H9 (cell line): ENCODE data around the gene GARIN5A. TPM values are rescaled to one million over a fixed set of nuclear protein-coding genes. Genes with fewer than 3 reads are reported as not detected.

Experiments used
- DNase-seq: peaks from one replicate; pipeline ENCODE4 v3.0.0-alpha.2; 2017
- H2AFZ ChIP-seq: one replicate; pipeline ENCODE4 v1.6.1; 2013; ENCODE audit warnings: mild to moderate bottlenecking, low read length, control low read depth, moderate library complexity
- H2AK5ac ChIP-seq: 2 replicates; pipeline ENCODE4 v1.6.1; 2013; ENCODE audit warnings: low read length, control low read depth, mixed read lengths; ENCODE audit not compliant: insufficient read length
- H2BK120ac ChIP-seq: one replicate; pipeline ENCODE4 v1.6.1; 2013; ENCODE audit warnings: low read depth, mild to moderate bottlenecking, low read length, control low read depth, inconsistent platforms; ENCODE audit not compliant: poor library complexity, severe bottlenecking
- H2BK12ac ChIP-seq: 2 replicates; pipeline ENCODE4 v1.6.1; 2013; ENCODE audit warnings: low read length, control low read depth, mixed read lengths, low read depth; ENCODE audit not compliant: insufficient read length
- H2BK15ac ChIP-seq: 2 replicates; pipeline ENCODE4 v1.6.1; 2013; ENCODE audit warnings: low read depth, low read length, control low read depth
- H2BK20ac ChIP-seq: one replicate; pipeline ENCODE4 v1.6.1; 2013; ENCODE audit warnings: low read depth, mild to moderate bottlenecking, low read length, control low read depth, inconsistent platforms; ENCODE audit not compliant: poor library complexity, severe bottlenecking
- H2BK5ac ChIP-seq: 2 replicates; pipeline ENCODE4 v1.6.1; 2013; ENCODE audit warnings: low read length, control low read depth, mixed read lengths; ENCODE audit not compliant: insufficient read length
- H3K14ac ChIP-seq: 2 replicates; pipeline ENCODE4 v1.6.1; 2013; ENCODE audit warnings: low read length, control low read depth; ENCODE audit not compliant: insufficient read depth
- H3K18ac ChIP-seq: 2 replicates; pipeline ENCODE4 v1.6.1; 2013; ENCODE audit warnings: low read depth, mild to moderate bottlenecking, mixed read lengths, low read length, control low read depth; ENCODE audit not compliant: insufficient read length
- H3K23ac ChIP-seq: 2 replicates; pipeline ENCODE4 v1.6.1; 2013; ENCODE audit warnings: low read length, control low read depth, mixed read lengths, low read depth; ENCODE audit not compliant: insufficient read length
- H3K23me2 ChIP-seq: 2 replicates; pipeline ENCODE4 v1.6.1; 2013; ENCODE audit warnings: low read depth, mild to moderate bottlenecking, mixed read lengths, low read length, control low read depth; ENCODE audit not compliant: insufficient read length, poor library complexity, severe bottlenecking
- H3K27ac ChIP-seq: 2 replicates; pipeline ENCODE4 v1.5.1; 2013; ENCODE audit warnings: low read length, control low read depth, mixed read lengths, low read depth; ENCODE audit not compliant: insufficient read length
- H3K27me3 ChIP-seq: 2 replicates; pipeline ENCODE4 v1.6.1; 2013; ENCODE audit warnings: low read length, control low read depth, inconsistent platforms; ENCODE audit not compliant: insufficient read depth
- H3K4ac ChIP-seq: 2 replicates; pipeline ENCODE4 v1.6.1; 2013; ENCODE audit warnings: low read depth, mild to moderate bottlenecking, control low read depth, inconsistent platforms, low read length, moderate library complexity
- H3K4me1 ChIP-seq: 2 replicates; pipeline ENCODE4 v1.6.1; 2013; ENCODE audit warnings: low read length, control low read depth, inconsistent platforms; ENCODE audit not compliant: insufficient read depth
- H3K4me2 ChIP-seq: 2 replicates; pipeline ENCODE4 v1.6.1; 2013; ENCODE audit warnings: low read length, control low read depth, mixed read lengths; ENCODE audit not compliant: insufficient read length, insufficient read depth
- H3K56ac ChIP-seq: 2 replicates; pipeline ENCODE4 v1.6.1; 2013; ENCODE audit warnings: low read depth, mild to moderate bottlenecking, mixed read lengths, low read length, control low read depth; ENCODE audit not compliant: insufficient read length
- H3K79me1 ChIP-seq: 2 replicates; pipeline ENCODE4 v1.6.1; 2013; ENCODE audit warnings: low read depth, mild to moderate bottlenecking, moderate library complexity, low read length, control low read depth, inconsistent platforms; ENCODE audit not compliant: insufficient read depth, poor library complexity, severe bottlenecking
- H3K79me2 ChIP-seq: 2 replicates; pipeline ENCODE4 v1.6.1; 2013; ENCODE audit warnings: low read length, control low read depth, inconsistent platforms; ENCODE audit not compliant: insufficient read depth
- H3K9ac ChIP-seq: 2 replicates; pipeline ENCODE4 v1.6.1; 2013; ENCODE audit warnings: low read length, control low read depth, mixed read lengths; ENCODE audit not compliant: insufficient read length; ENCODE audit errors: extremely low read depth
- H3K9me3 ChIP-seq: one replicate; pipeline ENCODE4 v1.6.1; 2013; ENCODE audit warnings: low read depth, low read length, inconsistent platforms; ENCODE audit not compliant: control insufficient read depth
- H3T11ph ChIP-seq: one replicate; pipeline ENCODE4 v1.6.1; 2013; ENCODE audit warnings: mild to moderate bottlenecking, low read length, control low read depth, inconsistent platforms
- H4K20me1 ChIP-seq: one replicate; pipeline ENCODE4 v1.6.1; 2013; ENCODE audit not compliant: control insufficient read depth, insufficient read length, insufficient read depth
- H4K5ac ChIP-seq: 2 replicates; pipeline ENCODE4 v1.6.1; 2013; ENCODE audit warnings: low read depth, mild to moderate bottlenecking, mixed read lengths, low read length, control low read depth; ENCODE audit not compliant: insufficient read length
- H4K8ac ChIP-seq: replicated peaks from 2 replicates; pipeline ENCODE4 v1.6.1; 2013; ENCODE audit warnings: low read length, control low read depth, mixed read lengths, low read depth; ENCODE audit not compliant: insufficient read length
- H4K91ac ChIP-seq: 2 replicates; pipeline ENCODE4 v1.6.1; 2013; ENCODE audit warnings: low read depth, mild to moderate bottlenecking, moderate library complexity, mixed read lengths, low read length, control low read depth; ENCODE audit not compliant: insufficient read length
- H3K27ac Mint-ChIP-seq, 3 experiments: 2 replicates in 2 of 3; 3 replicates in 1 of 3; pipeline ENCODE4 v1.8.0; 2020 to 2021; ENCODE audit warnings: mixed read lengths in 3 of 3, mild to moderate bottlenecking in 1 of 3, moderate library complexity in 1 of 3
- H3K27me3 Mint-ChIP-seq: 2 replicates; pipeline ENCODE4 v1.8.0; 2021; ENCODE audit warnings: low read depth, mild to moderate bottlenecking, moderate library complexity, mixed read lengths
- H3K36me3 Mint-ChIP-seq, 3 experiments: 2 replicates in 2 of 3; 3 replicates in 1 of 3; pipeline ENCODE4 v1.8.0; 2020 to 2021; ENCODE audit warnings: low read depth in 3 of 3, mixed read lengths in 3 of 3; ENCODE audit not compliant: insufficient read depth in 1 of 3
- H3K4me1 Mint-ChIP-seq, 2 experiments: 2 replicates each; pipeline ENCODE4 v1.8.0; 2020; ENCODE audit warnings: mixed read lengths in 2 of 2
- H3K4me3 Mint-ChIP-seq, 2 experiments: 2 replicates in 1 of 2; 3 replicates in 1 of 2; pipeline ENCODE4 v1.8.0; 2020 to 2021; ENCODE audit warnings: mild to moderate bottlenecking in 2 of 2, mixed read lengths in 2 of 2, moderate library complexity in 1 of 2
- H3K9me3 Mint-ChIP-seq, 2 experiments: 2 replicates in 1 of 2; 3 replicates in 1 of 2; pipeline ENCODE4 v1.8.0; 2020; ENCODE audit warnings: mild to moderate bottlenecking in 2 of 2, mixed read lengths in 2 of 2, moderate library complexity in 1 of 2
- WGBS: extraction: QIAGEN DNeasy Blood & Tissue Kit; methylation state at CpG from one replicate; pipeline ENCODE4 v1.1.7; 2013; ENCODE audit warnings: missing lambda C conversion rate, low lambda C conversion rate, mixed read lengths; ENCODE audit not compliant: insufficient read length; ENCODE audit errors: extremely low coverage; 5-methylcytosine and 5-hydroxymethylcytosine counted together
- total RNA-seq: library from RNA; stranded (reverse); gene quantifications from 2 replicates; pipeline ENCODE4 v1.2.1, GENCODE V29; 2021
- TF ChIP-seq, protein P1 (sequence below): fragments of 200-600 bp; sonication (generic); conservative IDR thresholded peaks from 3 replicates; pipeline ENCODE4 v1.8.0; 2021; ENCODE audit warnings: antibody characterized with exemption, mild to moderate bottlenecking

Gene GARIN5A
- total RNA-seq, 1 experiment from 2014 or later = 9.5 TPM

DNA sequence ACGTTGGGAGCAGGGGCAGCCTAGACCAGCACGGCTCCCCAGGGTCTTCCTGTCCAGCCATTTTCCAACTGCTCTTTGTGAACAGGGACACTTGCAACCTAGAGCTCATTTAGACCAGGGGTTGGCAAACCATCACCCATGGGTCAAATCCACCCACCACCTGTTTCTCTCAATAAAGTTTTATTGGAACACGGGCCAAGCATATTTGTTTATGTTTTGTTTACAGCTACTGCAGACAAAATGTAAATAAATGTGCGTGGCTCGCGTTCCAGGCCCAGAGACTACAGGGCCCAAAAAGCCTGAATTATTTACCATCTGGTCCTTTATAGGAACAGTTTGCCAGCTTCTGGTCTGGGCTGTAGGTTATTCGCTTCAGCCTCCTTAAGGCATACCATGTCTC is 13.7 kb downstream of the GARIN5A start:
- H2BK15ac ChIP-seq = no peak overlapping the region
- no peak overlapping the region for H3K23ac ChIP-seq
- Mint-ChIP-seq H3K27ac (no peak overlapping the region), H3K27me3 (peaks cover 7% of the 10 kb centered on the region), H3K9me3 (no peaks in the 10 kb centered on the region; a peak in 1 of 5 replicates), H3K36me3 (no peaks in the 10 kb centered on the region; a peak in 1 of 7 replicates), H3K4me3 (no peak overlapping the region), H3K4me1 (peaks cover 9 to 12% of the 10 kb centered on the region in 2 experiments)
- no peaks in the 10 kb centered on the region for H4K20me1 ChIP-seq
- no peak overlapping the region for H2AK5ac ChIP-seq
- no peaks in the 10 kb centered on the region for H3K79me1 ChIP-seq
- H3K4me2 ChIP-seq = no peak overlapping the region
- H4K8ac ChIP-seq = no peak overlapping the region
- no peak overlapping the region for H2BK120ac ChIP-seq
- no peak overlapping the region for H4K91ac ChIP-seq
- no peak for DNase-seq
- H3K14ac ChIP-seq = no peak overlapping the region; the same call in 1 of the 2 replicates
- no peaks in the 10 kb centered on the region for H3K27me3 ChIP-seq
- no peaks in the 10 kb centered on the region for H3K4me1 ChIP-seq
- no peaks in the 10 kb centered on the region for H3K79me2 ChIP-seq
- no peak overlapping the region for H2BK5ac ChIP-seq
- no peak overlapping the region for H3T11ph ChIP-seq
- no CpG with 5 or more reads among the region's 7 CpGs for WGBS
- H3K56ac ChIP-seq = no peak overlapping the region
- H3K23me2 ChIP-seq = no peaks in the 10 kb centered on the region
- H2BK12ac ChIP-seq = no peak overlapping the region
- H2BK20ac ChIP-seq = no peak overlapping the region
- H3K4ac ChIP-seq = no peak overlapping the region
- TF ChIP-seq, protein P1, sequence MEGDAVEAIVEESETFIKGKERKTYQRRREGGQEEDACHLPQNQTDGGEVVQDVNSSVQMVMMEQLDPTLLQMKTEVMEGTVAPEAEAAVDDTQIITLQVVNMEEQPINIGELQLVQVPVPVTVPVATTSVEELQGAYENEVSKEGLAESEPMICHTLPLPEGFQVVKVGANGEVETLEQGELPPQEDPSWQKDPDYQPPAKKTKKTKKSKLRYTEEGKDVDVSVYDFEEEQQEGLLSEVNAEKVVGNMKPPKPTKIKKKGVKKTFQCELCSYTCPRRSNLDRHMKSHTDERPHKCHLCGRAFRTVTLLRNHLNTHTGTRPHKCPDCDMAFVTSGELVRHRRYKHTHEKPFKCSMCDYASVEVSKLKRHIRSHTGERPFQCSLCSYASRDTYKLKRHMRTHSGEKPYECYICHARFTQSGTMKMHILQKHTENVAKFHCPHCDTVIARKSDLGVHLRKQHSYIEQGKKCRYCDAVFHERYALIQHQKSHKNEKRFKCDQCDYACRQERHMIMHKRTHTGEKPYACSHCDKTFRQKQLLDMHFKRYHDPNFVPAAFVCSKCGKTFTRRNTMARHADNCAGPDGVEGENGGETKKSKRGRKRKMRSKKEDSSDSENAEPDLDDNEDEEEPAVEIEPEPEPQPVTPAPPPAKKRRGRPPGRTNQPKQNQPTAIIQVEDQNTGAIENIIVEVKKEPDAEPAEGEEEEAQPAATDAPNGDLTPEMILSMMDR = no peak
- H3K27ac ChIP-seq = no peak overlapping the region
- no peak overlapping the region for H3K18ac ChIP-seq
- H2AFZ ChIP-seq = no peak overlapping the region
- H3K9ac ChIP-seq = no peak overlapping the region
- no peak overlapping the region for H4K5ac ChIP-seq
- no peaks in the 10 kb centered on the region for H3K9me3 ChIP-seq
